ENCODE data around the gene TPRN. TPM values are rescaled to one million over a fixed set of nuclear protein-coding genes. Genes with fewer than 3 reads are reported as not detected.
A peak's percentile ranks its signal among the peaks of the same experiment; 100 is the strongest.

Gene TPRN
- total and polyA plus RNA-seq, 9 of the 15 experiments (the other 6 are each of a cell fraction or from before 2014, with no cell fraction given), result 0.31 to 31.9 (median 4.4) TPM

- TF ChIP-seq TEAD4 (IDR thresholded peaks at IDR 0.05; ENCODE audit: low read length), result no peak
- no peak for TF ChIP-seq TEAD4 (CRISPR knock-in tag; IDR thresholded peaks at IDR 0.05; ENCODE audit: borderline replicate concordance)
- no peak for TF ChIP-seq ETS2 (tag; IDR thresholded peaks at IDR 0.05; ENCODE audit: borderline replicate concordance, poor library complexity, severe bottlenecking)
- no peak for TF ChIP-seq ZNF277 (CRISPR knock-in tag; IDR thresholded peaks at IDR 0.05; ENCODE audit: borderline replicate concordance)
- TF ChIP-seq MTA1 (IDR thresholded peaks at IDR 0.05; ENCODE audit: borderline replicate concordance), result no peak
- peak; percentile 77; the same call in 1 of the 2 replicates for TF ChIP-seq HNRNPL (IDR thresholded peaks at IDR 0.05; ENCODE audit: low read depth, low read length)
- TF ChIP-seq ZNF444 (CRISPR knock-in tag; IDR thresholded peaks at IDR 0.05), result no peak
- no peak for TF ChIP-seq CHD2 (IDR thresholded peaks at IDR 0.05; ENCODE audit: low read depth, low read length)
- TF ChIP-seq ZC3H4 (CRISPR knock-in tag; IDR thresholded peaks at IDR 0.05; ENCODE audit: borderline replicate concordance), result no peak
Observed at GRCh38 chr9:137221506-137222111, 21.1 kb upstream of the TPRN start (continued).

- Histone ChIP-seq H2AFZ (ENCODE audit: low read depth, low read length) (no peak overlapping the region), H3K36me3 (ENCODE audit: control insufficient read depth, insufficient read depth, low read length) (peaks cover 11% of the 10 kb centered on the region; the same call in 1 of the 3 replicates), H3K4me3 (no peak overlapping the region), H3K4me1 (replicated peaks in 1 of 2; ENCODE audit: control insufficient read depth in 2 of 2, insufficient read depth in 2 of 2, low read length in 2 of 2) (peaks cover 34 to 95% of the 10 kb centered on the region in 2 experiments), H4K20me1 (replicated peaks; ENCODE audit: control insufficient read depth, insufficient read depth, low read length) (no peaks in the 10 kb centered on the region), H3K27ac (ENCODE audit: extremely low read depth, low read depth, low read length) (no peak overlapping the region), H3K27me3 (ENCODE audit: control insufficient read depth in 2 of 2, insufficient read depth in 2 of 2, low read length in 2 of 2) (no peaks in the 10 kb centered on the region), H3K9ac (ENCODE audit: insufficient read depth in 1 of 2, low read depth in 2 of 2, low read length in 2 of 2) (no peak overlapping the region), H3K79me2 (ENCODE audit: control insufficient read depth, insufficient read depth, low read length) (peaks cover 18% of the 10 kb centered on the region; the same call in 2 of the 3 replicates), H3K9me3 (replicated peaks; ENCODE audit: control insufficient read depth, insufficient read depth, low read depth, low read length) (no peaks in the 10 kb centered on the region), H3K4me2 (ENCODE audit: insufficient read depth, low read length) (no peak overlapping the region), H3K9me1 (ENCODE audit: control insufficient read depth, insufficient read depth, low read length) (no peaks in the 10 kb centered on the region)
- DNase-seq (ENCODE audit: extremely low read depth in 1 of 4, low spot score in 3 of 4), result no peak
- POLR2A ChIA-PET, result interaction anchor here (0.9 to 1.6 kb wide), 4 partner anchors 11 to 33 kb away, joined by 3 to 6 read pairs (median 4); partner anchors contain the start of genes ANAPC2 and SSNA1
- intact Hi-C loops (cut with micrococcal nuclease), result no loop called here
- in situ Hi-C loops (cut with MboI), result no loop called here
- FAIRE-seq, result no peak
- BruUV-seq (replicated peaks), result no TSS peak
- ATAC-seq, result no peak
- WGBS (ENCODE audit: insufficient coverage, low coverage, missing lambda C conversion rate), result no CpG with 5 or more reads among the region's 14 CpGs
- CTCF ChIA-PET (ENCODE audit: low intra/inter-chr PET ratio), result no interaction called here
- TF ChIP-seq CREB5 (CRISPR knock-in tag; IDR thresholded peaks at IDR 0.05) (no peak), GTF3C2 (IDR thresholded peaks at IDR 0.05; ENCODE audit: borderline replicate concordance, extremely low read depth, insufficient read length) (no peak), FOXP4 (CRISPR knock-in tag; IDR thresholded peaks at IDR 0.05; ENCODE audit: borderline replicate concordance) (no peak)
Observed at GRCh38 chr9:137221095-137221505, 20.6 kb upstream of the TPRN start.
